HG03565 (cell line): Measurements from ENCODE around the gene OR9A2.

Source experiments
- ATAC-seq: cut with Tn5 transposase; IDR thresholded peaks from one replicate; pipeline ENCODE4 v1.9.1; 2021; ENCODE audit warnings: mild to moderate bottlenecking, moderate library complexity; ENCODE audit not compliant: unreplicated experiment

OR9A2 gene, protein sequence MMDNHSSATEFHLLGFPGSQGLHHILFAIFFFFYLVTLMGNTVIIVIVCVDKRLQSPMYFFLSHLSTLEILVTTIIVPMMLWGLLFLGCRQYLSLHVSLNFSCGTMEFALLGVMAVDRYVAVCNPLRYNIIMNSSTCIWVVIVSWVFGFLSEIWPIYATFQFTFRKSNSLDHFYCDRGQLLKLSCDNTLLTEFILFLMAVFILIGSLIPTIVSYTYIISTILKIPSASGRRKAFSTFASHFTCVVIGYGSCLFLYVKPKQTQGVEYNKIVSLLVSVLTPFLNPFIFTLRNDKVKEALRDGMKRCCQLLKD

DNA sequence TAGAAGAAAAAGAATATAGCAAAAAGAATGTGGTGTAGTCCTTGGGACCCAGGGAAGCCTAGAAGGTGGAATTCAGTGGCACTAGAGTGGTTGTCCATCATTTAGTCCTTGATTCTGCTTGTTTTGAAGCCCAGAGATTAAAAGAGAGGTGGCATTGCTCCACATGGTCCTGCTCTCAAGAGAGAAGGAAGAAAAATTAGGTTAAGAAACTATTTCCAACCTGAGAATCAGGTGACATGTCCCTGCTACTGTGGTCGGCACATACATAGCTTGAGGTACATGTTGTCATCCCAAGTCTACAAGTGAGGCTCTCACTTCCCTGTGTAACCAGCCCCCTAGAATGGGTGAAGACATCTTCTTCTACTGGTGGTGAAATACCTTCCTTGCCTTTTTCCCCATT lies at the start of gene OR9A2:
OR9A2 (minus strand) TSS at position 101 of the 400 bp plus-strand sequence; CDS start at position 101, 0 bp downstream.
- no peak for ATAC-seq

GRCh38 chr7:143074141-143074540 lies 47.2 kb upstream of the OR9A2 start:
- no peak for ATAC-seq

DNA sequence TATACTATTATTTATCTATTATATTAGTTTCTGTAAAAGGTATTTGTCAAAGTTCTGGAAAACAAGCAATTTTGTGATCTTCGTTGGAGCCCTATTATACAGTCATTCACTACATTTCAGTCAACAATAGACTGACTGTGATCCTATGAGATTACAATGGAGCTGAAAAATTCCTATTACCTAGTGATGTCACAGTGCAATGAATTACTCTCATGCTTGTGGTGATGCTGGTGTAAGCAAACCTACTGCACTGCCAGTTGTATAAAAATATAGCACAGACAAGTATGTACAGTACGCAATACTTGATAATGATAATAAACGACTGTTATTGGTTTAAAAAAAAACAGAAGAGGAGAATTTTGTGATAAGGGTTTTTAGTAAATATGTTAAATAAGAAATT lies 46.6 kb upstream of the OR9A2 start:
- ATAC-seq = no peak

DNA sequence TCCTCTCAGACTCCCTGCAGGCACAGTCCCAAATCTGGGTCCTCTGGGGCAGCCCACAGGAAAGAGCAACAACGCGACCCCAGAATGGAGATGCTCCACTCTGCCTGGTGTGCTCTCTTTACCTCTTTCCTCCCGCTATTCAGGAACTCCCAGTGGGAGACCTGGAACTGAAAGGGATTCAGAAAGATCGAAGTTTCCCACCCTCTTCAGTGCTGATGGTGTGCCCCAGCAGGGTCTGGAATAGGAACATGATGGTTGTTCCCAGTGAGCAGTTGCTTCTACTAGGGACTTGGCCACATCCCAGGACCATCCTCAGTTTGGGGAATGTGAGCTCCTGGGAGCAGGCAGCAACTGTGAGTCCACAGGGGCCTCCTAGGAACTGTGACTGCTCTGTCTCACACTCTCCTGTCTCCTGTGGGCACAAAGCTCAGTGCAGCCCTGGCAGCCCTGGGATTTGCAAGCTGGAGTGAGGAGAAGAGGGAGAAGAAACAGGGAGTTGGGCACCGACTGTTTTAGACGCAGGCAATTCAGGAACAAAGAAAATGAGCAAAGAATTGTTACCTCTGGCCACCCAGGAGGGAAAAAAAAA lies 43.1 kb upstream of the OR9A2 start:
- no peak for ATAC-seq

DNA sequence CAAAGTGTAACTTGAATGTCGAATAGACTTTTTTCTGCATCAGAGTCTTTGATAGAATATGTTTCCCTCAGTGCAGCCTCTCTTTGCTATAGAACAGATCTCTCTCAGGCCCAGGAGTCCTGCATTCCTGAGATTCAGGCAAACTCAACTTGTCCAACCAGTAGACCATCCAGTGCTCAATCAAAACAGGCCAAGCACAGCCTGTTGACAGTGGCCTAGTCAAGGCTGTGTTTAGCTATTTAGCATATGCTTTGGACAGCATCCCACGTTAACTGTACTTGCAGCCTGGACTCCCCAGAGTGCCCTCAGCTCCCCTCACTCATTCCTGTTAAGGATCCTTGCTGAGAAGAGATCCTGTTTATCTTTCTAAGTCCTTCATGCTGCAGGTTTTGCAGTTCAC lies 41.5 kb upstream of the OR9A2 start:
- ATAC-seq = no peak

DNA sequence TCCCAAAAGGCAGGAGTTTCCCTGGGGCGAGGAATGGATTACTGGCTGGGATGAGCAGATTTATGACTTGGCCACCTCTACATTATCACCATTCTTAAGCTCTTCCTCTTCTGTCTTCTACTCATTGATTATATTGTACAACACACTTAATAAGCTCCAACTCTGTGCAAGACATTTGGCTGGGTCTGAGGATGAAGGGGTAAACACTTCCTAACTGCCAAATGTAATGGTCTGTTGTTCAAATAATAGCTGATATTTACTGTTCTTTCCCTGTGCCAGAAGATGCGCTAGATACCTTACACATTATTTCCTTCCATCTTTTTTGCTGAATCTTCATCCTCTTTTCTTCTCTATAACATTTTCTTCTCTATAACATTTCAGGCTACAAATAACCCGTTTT lies 36.8 kb upstream of the OR9A2 start:
- ATAC-seq = no peak

- no peak for ATAC-seq
These were observed 28.8 kb upstream of the OR9A2 start for GRCh38 chr7:143055754-143056153.

GRCh38 chr7:143054621-143055020 lies 27.7 kb upstream of the OR9A2 start:
- no peak for ATAC-seq

DNA sequence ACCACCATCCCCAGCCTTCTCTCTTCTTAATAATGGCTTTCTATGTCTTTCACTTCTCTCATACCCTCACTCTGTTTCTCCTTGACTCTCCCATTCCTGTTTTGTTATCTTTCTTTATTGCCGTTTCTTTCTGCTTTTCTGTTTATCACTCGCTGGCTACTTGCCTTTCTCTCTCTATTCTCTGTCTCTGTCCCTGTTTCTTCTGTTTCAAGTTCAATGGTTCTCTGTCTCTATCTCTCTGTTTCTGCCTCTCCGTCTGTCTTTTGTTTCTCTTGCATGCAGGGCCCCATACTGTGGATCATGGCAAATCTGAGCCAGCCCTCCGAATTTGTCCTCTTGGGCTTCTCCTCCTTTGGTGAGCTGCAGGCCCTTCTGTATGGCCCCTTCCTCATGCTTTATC lies 25.1 kb upstream of the OR9A2 start, which contains the start of gene OR6V1:
OR6V1 (plus strand) TSS at position 301 of the 400 bp plus-strand sequence; CDS start at position 301, 0 bp downstream.
- ATAC-seq = no peak

GRCh38 chr7:143050931-143051330 lies 24.0 kb upstream of the OR9A2 start:
- ATAC-seq = no peak

DNA sequence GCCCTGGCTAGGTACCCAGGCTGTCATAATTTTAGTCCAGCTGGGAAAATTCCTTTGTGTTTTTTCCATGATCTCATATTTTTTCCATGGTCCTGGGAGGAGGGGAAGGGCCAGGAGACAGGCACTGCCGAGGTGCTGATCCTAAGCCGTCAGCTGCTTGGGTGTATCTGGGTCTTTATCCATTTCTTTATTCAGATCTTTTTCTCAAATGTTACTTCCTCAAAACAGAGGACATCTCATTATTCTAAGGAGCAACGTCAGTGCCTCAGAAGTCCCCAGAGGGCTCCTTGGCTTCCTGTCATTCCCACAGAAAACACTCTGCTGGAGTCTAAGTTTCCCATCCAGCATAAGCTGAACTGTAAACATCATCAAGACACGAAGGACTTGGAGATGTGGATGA lies 22.4 kb upstream of the OR9A2 start:
- no peak for ATAC-seq

- ATAC-seq = no peak
These were observed 21.9 kb upstream of the OR9A2 start for GRCh38 chr7:143048827-143049226.

DNA sequence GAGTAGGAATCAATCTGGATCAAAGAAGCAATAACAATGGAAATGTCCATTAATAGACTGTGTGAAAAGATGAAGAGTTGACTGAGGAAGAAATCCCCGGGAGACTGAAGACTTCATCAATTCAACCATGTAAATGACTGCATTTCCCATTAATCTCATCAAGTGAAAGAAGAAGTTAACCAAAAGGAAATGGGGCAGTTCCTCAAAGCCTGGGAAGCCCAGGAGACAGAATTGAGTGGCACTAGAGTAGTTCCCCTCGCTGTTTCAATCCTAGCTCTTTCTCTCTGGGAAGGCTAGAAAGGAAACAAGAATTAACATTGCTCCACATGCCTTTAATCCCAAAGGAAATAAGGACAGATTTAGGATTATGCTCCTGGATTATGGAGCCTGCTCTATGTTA lies 20.4 kb upstream of the OR9A2 start:
- no peak for ATAC-seq

GRCh38 chr7:143046426-143046851 lies 19.5 kb upstream of the OR9A2 start:
- no peak for ATAC-seq

- ATAC-seq = no peak
These were observed 16.5 kb upstream of the OR9A2 start for GRCh38 chr7:143043391-143043790.

GRCh38 chr7:143042790-143043271 lies 15.9 kb upstream of the OR9A2 start:
- ATAC-seq = no peak

- ATAC-seq = no peak
These were observed 15.3 kb upstream of the OR9A2 start for GRCh38 chr7:143042159-143042789.

GRCh38 chr7:143041346-143041745 lies 14.4 kb upstream of the OR9A2 start:
- no peak for ATAC-seq

- no peak for ATAC-seq
These were observed 13.3 kb upstream of the OR9A2 start for GRCh38 chr7:143040209-143040715.

DNA sequence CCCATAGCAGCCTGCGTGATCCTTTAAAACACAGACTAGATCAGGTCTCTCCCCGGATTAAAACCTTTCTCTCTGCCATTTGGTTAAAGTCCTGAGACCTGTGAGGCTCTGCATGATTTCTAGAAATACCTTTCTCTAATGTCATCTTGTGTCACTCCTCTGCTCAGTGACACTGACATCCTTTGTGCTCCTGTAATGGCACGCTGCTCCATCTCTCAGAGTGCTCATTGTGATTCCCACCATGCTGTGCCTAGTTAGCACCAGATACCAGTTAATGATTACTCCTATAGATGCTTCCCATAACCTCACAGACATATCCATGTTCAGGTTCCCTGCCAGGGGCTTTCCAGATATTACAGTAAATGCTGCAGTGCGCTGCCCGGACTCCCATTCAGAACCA lies 11.7 kb upstream of the OR9A2 start:
- ATAC-seq = no peak

GRCh38 chr7:143027683-143028082 lies 751 bp upstream of the OR9A2 start:
- ATAC-seq = no peak

DNA sequence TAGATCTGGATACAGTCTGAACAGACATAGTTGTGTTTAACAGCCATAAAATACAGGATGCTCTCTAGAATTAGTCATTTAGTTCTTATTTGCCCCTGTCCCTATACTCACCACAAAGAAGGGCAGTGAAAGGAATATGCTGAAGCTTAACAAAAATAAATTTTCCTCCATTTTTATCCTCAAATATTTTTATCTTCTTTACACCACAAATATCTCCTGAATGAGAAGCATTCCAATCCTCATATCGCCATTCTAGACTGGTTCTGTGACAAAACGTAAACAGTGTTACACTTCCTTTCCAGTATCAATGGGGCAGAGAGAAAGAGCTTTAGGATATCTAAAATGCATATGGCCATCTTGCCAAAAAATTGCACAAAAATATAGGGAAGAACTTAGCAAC lies 1.6 kb downstream of the OR9A2 start:
- no peak for ATAC-seq
